Activated T-cell treated with anti-CD3 and anti-CD28 coated beads for 4 hours (primary cell): Measurements from ENCODE around the gene WDR6.
A peak's percentile ranks its signal among the peaks of the same experiment; 100 is the strongest.

Experiments
- DNase-seq: peaks from one replicate; pipeline ENCODE4 v3.0.0-alpha.2; 2020

Gene WDR6

GRCh38 chr3:49007068-49007770 is at the start of gene WDR6:
Gene WDR6 (plus strand): TSS chr3:49007391. CDS start chr3:49007432, 41 bp downstream.
- peak; percentile 94 for DNase-seq

- no peak for DNase-seq
These were observed 46.3 kb upstream of the WDR6 start for GRCh38 chr3:48960841-48961413.

- no peak for DNase-seq
These were observed 44.9 kb upstream of the WDR6 start for GRCh38 chr3:48962340-48962739.

- DNase-seq = no peak
These were observed 44.3 kb upstream of the WDR6 start for GRCh38 chr3:48962939-48963338.

GRCh38 chr3:48963591-48963990 is 43.6 kb upstream of the WDR6 start:
- no peak for DNase-seq

- no peak for DNase-seq
These were observed 40.8 kb upstream of the WDR6 start for GRCh38 chr3:48966367-48966766.

- no peak for DNase-seq
These were observed 40.3 kb upstream of the WDR6 start for GRCh38 chr3:48966876-48967361.

- no peak for DNase-seq
These were observed 36.6 kb upstream of the WDR6 start for GRCh38 chr3:48970586-48970985.

GRCh38 chr3:48974076-48974864 is 32.9 kb upstream of the WDR6 start:
- no peak for DNase-seq

GRCh38 chr3:48979451-48979850 is 27.7 kb upstream of the WDR6 start:
- no peak for DNase-seq

- no peak for DNase-seq
These were observed 26.9 kb upstream of the WDR6 start for GRCh38 chr3:48980295-48980694.

GRCh38 chr3:48982016-48982415 is 25.2 kb upstream of the WDR6 start:
- DNase-seq = no peak

GRCh38 chr3:48982686-48983085 is 24.5 kb upstream of the WDR6 start:
- DNase-seq = no peak

- DNase-seq = no peak
These were observed 24.1 kb upstream of the WDR6 start for GRCh38 chr3:48983096-48983495.

GRCh38 chr3:48984663-48985062 is 22.5 kb upstream of the WDR6 start:
- DNase-seq = no peak

GRCh38 chr3:48985831-48986376 is 21.3 kb upstream of the WDR6 start:
- DNase-seq = no peak

GRCh38 chr3:48989126-48989795 is 17.9 kb upstream of the WDR6 start:
- no peak for DNase-seq

GRCh38 chr3:48989796-48990635 is 17.2 kb upstream of the WDR6 start, which contains the start of gene P4HTM:
Gene P4HTM (plus strand): TSS chr3:48990241. CDS start chr3:48990257, 16 bp downstream.
- peak; percentile 82 for DNase-seq

GRCh38 chr3:48990636-48991469 is 16.3 kb upstream of the WDR6 start:
- DNase-seq = no peak

- DNase-seq = no peak
These were observed 15.2 kb upstream of the WDR6 start for GRCh38 chr3:48991851-48992545.
